GM06990 (cell line): ENCODE data around the gene KNL1.

Experiments used
- DNase-seq: peaks from one replicate; pipeline ENCODE4 v3.0.0-alpha.2; 2011; ENCODE audit not compliant: insufficient read length; ENCODE audit errors: extremely low read depth
- H3K27me3 ChIP-seq: replicated peaks from 2 replicates; pipeline ENCODE4 v1.6.0; 2011; ENCODE audit warnings: low read length; ENCODE audit not compliant: control insufficient read depth, insufficient read depth
- H3K36me3 ChIP-seq: 2 replicates; pipeline ENCODE4 v1.5.1; 2011; ENCODE audit warnings: low read length; ENCODE audit not compliant: control insufficient read depth, insufficient read depth
- H3K4me3 ChIP-seq: replicated peaks from 2 replicates; pipeline ENCODE4 v1.5.1; 2011; ENCODE audit warnings: low read depth, mild to moderate bottlenecking, control low read depth, low read length
- TF ChIP-seq, protein P1 (sequence below): IDR thresholded peaks from 2 replicates; pipeline ENCODE4 v1.5.1; 2011; ENCODE audit warnings: low read length, control low read depth, mild to moderate bottlenecking, inconsistent platforms; ENCODE audit not compliant: insufficient read depth, poor library complexity, severe bottlenecking

KNL1 gene

DNA sequence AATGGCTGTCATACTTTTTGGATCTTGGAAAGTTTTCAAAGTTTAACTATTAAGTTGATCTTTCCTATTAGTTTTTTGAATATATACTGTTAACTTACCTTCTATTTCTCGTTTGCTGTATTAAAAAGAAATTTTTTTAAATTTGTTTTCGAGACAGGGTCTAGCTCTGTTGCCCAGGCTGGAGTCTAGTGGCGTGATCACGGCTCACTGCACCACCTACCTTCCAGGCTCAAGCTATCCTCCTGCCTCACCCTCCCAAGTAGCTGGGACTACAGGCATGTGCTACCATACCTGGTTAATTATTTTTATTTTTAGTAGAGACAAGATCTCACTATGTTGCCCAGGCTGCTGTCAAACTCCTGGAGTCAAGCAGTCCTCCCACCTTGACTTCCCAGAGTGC lies 4.6 kb downstream of the KNL1 start:
- no peaks in the 10 kb centered on the region for H3K27me3 ChIP-seq
- TF ChIP-seq, protein P1, sequence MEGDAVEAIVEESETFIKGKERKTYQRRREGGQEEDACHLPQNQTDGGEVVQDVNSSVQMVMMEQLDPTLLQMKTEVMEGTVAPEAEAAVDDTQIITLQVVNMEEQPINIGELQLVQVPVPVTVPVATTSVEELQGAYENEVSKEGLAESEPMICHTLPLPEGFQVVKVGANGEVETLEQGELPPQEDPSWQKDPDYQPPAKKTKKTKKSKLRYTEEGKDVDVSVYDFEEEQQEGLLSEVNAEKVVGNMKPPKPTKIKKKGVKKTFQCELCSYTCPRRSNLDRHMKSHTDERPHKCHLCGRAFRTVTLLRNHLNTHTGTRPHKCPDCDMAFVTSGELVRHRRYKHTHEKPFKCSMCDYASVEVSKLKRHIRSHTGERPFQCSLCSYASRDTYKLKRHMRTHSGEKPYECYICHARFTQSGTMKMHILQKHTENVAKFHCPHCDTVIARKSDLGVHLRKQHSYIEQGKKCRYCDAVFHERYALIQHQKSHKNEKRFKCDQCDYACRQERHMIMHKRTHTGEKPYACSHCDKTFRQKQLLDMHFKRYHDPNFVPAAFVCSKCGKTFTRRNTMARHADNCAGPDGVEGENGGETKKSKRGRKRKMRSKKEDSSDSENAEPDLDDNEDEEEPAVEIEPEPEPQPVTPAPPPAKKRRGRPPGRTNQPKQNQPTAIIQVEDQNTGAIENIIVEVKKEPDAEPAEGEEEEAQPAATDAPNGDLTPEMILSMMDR, result no peak
- H3K4me3 ChIP-seq, result no peak overlapping the region
- H3K36me3 ChIP-seq, result no peaks in the 10 kb centered on the region
- DNase-seq, result no peak

DNA sequence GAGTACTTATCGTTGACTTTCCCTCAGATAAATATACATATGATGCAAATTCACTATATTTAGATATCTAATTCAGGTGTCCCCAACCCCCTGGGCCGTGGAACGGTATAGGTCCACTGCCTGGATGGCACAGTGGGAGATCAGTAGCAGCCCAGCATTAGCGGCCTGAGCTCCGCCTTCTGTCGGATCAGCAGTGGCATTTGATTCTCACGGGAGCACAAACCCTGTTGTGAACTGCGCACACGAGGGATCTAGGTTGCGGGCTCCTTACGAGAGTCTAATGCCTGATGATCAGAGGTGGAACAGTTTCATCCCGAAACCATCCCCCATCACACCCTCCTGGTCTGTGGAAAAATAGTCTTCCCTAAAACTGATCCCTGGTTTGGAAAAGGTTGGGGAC lies 6.9 kb downstream of the KNL1 start:
- no peak for DNase-seq
- TF ChIP-seq, protein P1, result no peak
- H3K4me3 ChIP-seq, result no peak overlapping the region
- no peaks in the 10 kb centered on the region for H3K27me3 ChIP-seq
- H3K36me3 ChIP-seq, result no peaks in the 10 kb centered on the region

DNA sequence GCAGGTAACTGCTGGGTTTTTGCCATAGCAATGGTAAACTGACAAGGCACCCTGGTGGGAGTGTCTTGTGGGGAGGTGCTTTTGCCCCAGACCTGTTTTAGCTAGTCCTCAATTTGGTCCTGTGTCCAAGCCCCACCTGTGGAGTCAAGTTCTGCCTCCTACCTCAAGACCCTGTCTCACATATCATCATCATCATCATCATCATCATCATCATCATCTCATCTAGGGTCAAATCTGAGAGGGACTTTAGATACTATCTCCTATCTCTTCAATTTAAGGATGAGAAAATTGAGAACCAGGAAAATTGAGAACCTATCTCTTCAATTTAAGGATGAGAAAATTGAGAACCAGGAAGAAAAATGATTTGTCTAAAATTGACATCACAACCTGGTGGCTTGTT lies 9.9 kb downstream of the KNL1 start:
- no peak for DNase-seq

DNA sequence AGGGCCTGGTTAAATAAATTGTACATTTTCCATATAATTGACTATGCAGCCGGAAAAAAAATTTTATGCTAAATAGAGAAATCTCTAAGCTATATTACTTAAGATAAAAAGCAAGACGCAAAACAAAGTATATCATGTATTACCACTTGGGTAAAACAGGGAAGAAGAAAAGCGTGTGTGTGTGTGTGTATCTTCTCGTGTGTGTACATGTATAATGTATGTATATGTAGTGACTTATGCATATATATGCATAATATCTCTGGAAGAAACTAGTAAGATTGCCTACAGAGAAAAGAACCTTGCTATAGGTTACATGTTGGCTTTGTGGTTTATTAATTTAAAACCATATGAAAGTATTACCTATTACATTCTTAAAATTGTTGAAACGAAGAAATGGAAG lies 19.0 kb downstream of the KNL1 start:
- Histone ChIP-seq H3K27me3 (no peaks in the 10 kb centered on the region), H3K36me3 (no peaks in the 10 kb centered on the region; the same call in 1 of the 2 replicates), H3K4me3 (no peak overlapping the region)
- TF ChIP-seq, protein P1, result no peak
- DNase-seq, result no peak

More for the DNA sequence above, 9.9 kb downstream of the KNL1 start:
- H3K4me3 ChIP-seq, result no peak overlapping the region
- peaks cover 4% of the 10 kb centered on the region for H3K36me3 ChIP-seq
- TF ChIP-seq, protein P1, result no peak
- H3K27me3 ChIP-seq, result no peaks in the 10 kb centered on the region

DNA sequence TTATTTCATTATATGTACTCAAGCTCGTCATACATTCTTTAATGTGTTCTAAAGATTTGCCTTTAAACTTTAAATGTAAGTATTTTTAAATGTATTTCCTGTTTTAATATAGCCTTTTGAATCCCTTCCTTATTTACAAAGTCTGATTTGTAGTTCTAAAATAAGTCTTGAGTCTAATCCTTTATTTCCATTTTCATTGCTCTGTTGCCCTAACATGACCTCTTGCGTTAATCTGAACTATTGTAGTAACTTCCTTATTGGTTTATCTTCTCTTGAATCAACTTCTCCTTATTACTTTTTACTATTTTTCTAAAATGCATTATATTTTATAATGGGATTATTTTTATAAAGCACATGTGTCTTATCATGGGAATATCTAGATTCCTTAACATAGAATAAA lies 24.0 kb downstream of the KNL1 start:
- H3K4me3 ChIP-seq, result no peak overlapping the region
- H3K27me3 ChIP-seq, result no peaks in the 10 kb centered on the region
- no peak for DNase-seq
- TF ChIP-seq, protein P1, result no peak
- no peaks in the 10 kb centered on the region; the same call in 1 of the 2 replicates for H3K36me3 ChIP-seq

DNA sequence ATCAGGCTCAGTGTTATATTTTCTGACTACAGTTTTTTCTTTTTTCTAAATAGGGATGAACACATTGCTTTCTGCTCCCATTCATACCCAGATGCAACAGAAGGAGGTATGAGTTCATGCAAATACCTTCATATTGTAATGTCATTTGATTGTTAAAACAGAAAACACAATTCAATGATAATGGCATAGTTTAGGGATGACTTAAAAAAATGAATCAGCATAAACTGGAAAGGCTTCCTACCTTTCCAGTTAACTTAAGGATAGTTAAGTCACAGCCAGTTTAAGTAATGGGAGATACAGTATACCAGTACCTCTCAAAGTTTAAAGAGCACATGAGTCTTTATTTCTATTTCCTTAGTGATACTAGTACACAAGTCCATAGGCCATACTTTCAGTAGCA lies 24.9 kb downstream of the KNL1 start:
- TF ChIP-seq, protein P1, result no peak
- Histone ChIP-seq H3K36me3 (no peaks in the 10 kb centered on the region; the same call in 1 of the 2 replicates), H3K27me3 (no peaks in the 10 kb centered on the region), H3K4me3 (no peak overlapping the region)
- no peak for DNase-seq
